ENCODE measurements around the gene CNTN5.

Gene CNTN5

DNA sequence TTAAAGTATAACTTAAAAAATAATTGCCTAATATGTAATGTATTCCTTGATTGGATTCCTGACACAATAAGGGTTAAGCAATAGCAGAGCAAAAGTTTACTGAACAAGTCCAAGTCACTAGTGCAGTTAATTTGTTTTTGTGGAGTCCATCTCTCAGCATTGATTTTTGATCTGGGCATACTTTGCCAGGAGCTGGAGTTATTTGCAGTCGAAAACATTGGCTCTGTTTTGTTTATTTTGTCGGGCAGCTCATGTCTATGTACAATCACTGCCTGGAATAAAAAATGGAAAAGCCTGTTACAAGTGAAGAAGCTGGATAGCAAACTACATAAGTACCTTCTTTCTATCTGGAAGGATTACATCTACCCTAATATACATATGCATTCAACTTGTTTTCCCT, 625.2 kb downstream of the CNTN5 start:
- no peak for DNase-seq

DNA sequence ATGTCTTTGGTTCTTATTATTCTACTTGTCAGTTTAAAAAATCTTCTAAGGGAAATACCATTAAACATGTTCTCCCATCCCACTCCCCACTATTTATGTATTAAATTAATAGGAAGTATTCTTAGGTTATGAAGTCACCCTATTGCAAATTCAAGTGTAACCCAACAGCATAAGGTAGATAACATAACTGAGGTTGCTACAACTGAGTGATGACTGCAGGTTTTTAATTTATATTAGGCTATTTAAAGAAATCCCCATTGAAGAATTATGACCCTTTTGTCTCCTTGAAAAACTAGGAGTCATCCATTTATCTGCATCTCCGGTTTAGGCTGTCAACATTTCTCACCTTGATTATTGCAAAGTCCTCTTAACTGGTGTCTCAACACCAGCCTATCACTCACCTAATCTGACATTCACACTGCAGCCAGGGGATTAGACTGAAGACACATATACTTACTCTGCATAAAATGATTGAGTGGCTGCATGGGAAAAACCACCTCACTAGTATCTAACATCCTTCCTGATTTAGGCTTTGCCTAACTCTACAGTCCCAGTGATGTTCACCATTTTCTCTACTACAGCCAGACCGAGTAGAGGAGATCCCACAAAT, 649.4 kb downstream of the CNTN5 start:
- DNase-seq = no peak

DNA sequence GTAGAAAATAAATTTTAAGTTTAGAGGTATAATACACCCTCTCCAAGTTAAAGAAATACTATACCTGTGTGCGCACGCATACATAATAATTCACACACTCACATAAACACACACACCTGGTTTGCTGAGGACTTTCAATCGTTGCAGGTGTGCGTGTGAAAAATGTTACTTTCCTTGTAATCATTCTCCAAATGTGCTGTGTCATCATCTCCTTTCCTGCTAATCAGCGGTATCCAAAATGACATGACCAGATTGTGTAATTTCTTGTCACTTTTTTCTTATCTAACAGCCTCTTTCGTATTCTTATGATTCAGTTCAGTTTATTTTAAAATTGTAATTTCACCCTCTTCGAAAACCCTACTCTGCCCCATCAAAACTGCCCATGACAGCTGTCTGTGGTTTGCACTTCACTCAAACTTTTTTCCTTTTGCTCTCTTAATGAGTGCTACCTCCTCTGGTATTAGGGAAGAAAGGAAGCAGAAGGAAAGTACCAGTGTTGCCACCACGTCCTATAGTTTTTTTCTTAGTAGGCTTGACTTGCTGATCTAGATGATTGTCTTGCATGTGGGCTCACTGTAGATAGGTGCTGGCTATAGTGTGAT, 651.2 kb downstream of the CNTN5 start:
- no peak for DNase-seq

DNA sequence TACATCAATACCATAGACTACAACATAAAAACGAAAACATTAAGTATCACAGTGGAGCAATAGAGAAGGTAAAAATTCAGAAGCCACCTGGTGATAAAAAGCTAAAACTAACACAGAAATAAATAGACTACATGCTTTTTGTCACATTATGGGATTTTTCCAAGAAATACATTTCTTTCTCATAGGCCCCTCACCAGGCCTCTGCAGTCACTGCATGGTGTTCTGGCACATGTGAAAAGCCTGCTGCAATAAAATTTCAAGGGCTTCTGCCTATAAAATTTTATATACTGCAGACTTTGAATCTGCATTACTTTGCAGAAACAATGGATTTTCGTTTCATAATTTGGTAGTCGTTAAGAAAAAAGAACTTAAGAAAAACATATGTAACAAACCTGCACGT, 655.5 kb downstream of the CNTN5 start:
- DNase-seq = no peak

DNA sequence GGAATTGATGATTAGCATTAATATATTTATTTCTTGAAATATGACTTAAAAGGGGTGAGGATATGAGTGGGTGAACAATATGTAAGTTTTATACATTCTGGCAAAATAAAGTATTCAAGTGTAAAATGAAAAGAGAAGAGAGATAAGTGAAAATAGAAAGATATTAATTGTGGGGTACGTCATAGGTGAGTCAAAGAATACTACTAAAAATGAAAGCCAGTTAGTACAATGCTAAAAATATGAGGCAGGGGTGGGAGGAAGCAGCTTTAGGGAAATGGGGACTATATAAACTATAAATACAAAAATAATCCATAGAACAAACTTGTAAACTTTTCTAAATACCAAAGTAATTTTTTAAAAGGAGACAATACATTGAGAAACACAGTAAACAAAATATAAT, 661.4 kb downstream of the CNTN5 start:
- no peak for DNase-seq

DNA sequence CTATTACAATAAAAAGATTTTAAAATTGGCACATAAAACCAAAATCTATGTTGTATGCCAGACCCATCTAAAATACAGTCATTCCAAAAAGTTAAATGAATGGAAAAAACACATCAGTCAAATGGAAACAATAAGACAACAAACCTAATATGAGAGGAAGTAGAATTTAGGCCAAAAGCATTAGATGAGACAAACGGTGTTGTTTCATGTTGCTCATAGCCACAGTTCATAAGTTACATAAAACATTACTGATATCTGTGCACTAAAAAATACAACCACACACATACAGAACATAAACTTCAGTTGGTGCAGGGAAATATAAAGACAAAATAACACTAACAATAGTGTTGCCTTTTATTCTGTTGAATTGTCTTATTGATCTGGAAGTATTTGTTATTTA, 661.9 kb downstream of the CNTN5 start:
- no peak for DNase-seq

DNA sequence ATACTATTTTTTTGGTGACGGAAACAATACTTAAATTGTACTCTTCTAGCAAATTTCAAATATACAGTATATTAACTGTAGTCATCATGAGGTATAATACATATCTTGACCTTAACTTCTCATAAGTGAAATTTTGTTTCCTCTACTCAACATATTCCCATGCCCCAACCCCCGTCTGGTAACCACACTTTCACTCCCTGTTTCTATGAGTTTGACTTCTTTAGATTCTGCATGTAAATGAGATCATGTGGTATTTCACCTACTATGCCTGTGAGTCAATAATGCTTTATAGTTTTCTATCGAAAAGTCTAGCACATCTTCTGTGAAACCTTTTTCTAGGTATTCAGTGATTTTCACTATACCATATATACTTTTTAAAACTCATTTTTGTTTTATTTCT, 663.2 kb downstream of the CNTN5 start:
- no peak for DNase-seq

DNA sequence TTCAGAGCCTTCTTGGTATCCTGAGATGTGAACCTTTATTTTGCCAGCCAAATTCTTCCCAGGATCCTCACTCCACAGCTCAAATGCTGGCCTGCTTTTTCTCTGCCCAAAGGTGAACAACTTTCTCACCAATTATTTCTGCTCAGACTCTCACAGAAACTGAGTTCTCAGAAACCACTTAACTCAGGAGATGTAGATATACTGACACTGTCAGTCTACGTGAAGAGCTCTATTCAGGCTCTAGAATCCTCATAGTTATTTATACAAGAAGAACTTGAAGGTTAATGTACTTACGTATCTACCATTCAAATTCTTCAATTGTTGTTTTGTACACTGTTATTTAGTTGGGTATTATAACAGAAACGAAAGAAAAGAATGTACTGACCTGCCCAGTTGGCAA, 666.1 kb downstream of the CNTN5 start:
- DNase-seq = no peak

DNA sequence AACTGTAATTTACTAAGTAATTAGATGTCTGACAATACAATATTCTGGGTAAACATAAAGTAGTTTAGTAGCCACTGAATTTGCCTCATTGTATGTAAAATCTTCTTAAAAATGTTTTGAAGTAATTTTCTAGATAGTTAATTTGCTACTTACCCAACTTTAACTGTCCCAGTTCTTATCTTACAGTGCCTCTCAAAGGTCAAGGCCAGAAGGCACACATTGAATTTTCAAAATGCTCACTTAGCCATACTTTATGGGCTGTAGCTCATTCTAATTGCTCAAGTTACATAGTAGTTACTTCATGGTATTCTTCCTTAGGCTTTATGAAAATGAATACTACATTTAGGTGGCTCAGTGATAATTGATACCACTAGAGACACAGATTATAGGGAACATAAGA, 666.6 kb downstream of the CNTN5 start:
- DNase-seq = no peak

DNA sequence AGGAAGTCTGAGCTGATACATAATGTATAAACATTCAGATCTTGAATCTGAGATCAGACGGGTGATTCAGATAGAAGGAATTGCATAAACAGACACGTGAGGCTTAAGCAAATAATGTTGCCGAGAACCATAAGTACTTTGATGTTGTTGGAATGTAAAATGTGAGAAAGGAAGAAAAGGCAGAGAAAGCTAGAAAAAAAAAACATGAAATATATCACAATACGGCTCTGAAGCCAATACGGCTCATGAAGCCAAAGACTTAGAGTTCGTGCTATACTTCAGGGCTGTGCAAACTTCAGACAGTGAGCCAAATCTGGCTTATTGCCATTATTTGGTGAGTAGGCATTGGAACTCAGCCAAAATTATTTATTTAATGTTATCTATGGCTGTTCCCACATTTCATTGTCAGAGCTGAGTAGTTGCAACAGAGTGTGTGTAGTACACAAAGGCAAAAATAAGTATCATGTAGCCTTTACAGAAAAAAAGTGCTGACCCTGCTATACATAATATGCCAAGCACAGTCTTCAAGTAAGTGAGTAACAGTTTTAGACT, 673.3 kb downstream of the CNTN5 start:
- DNase-seq = no peak

DNA sequence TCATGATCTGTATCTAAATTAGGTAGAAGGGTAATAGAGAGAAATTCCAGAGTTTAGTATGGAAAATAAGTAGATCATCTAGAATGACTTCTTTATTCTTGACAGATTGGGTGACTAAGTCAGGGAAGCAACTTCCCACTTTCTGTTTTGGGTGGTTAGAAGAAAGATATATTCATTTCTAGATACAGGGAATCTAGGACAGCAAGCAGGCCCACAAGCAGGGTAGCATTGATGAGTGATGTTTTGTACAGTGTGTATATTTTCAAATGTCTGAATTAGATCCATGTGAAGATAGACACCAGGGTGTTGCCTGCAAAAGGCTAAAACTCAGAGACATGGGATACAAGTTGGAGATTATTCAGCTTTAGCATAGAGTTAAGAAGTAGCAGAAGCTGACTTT, 674.4 kb downstream of the CNTN5 start:
- DNase-seq = no peak

DNA sequence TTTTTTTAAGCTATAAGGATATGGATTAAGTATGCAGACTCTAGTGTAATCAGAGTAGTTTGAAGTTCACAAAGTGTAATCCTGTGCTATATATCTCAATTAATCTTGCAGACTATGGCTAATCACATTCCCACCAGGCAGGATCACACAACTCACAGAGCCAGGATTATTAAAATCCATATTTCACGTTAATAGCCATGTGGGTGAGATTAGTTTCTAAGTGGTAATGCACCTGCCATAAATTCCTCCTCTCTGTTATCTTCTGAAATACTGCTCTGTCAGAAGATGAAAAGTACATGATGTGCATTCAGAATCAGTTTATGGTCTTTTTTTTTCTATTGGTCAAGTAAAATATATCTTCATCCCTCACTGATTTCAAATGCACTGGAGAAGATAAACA, 686.1 kb downstream of the CNTN5 start:
- DNase-seq = no peak

DNA sequence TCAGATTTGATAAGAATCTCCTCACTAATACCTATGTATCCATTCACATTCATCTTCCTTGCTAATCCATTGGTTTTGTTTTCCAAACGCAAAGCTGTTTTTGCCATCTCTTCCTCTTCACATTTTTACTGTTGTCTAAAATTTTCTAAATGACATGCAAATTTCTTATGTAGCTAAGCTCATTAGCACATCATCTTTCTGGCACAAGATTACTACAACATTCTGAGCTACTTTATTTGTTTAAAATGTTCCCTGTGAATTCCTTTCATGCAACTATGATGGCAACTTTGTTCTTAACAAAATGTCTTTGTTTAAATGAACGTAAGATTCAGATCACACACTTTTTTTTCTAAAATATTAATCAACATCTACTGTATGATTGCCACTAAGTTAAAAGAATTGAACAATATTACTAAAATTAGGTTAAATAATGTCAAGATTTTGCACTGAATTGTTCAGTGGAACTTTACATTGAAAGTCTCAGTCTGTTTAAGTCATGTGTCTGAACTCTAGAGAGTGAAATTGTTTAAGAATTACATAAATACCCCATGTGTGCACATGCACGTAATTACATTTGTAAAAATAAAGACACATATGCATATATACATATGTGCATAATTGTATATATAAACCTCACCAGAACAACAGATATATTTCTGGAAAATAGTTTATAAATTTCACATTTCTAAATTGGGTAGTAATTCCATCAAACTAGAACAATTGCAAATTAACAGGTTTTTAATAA, 688.4 kb downstream of the CNTN5 start:
- DNase-seq = no peak

DNA sequence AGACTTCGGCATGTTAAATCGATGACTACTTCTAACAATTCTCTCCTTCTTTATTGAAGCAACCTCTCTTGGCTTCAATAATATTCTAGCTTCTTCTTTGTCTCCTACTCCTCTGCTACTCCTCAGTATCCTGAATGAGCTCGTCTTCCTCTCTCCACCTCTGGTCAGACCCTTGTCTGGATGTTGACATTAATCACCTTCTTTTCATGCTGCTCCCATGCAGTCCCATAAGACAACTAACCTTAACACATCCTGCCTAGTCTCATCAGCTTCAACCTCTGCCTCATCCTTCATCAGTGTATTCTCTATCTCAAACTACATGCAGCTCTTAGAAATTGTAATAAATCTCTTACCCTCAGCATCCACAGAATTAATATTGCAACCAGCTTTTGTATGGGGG, 695.6 kb downstream of the CNTN5 start:
- no peak for DNase-seq

DNA sequence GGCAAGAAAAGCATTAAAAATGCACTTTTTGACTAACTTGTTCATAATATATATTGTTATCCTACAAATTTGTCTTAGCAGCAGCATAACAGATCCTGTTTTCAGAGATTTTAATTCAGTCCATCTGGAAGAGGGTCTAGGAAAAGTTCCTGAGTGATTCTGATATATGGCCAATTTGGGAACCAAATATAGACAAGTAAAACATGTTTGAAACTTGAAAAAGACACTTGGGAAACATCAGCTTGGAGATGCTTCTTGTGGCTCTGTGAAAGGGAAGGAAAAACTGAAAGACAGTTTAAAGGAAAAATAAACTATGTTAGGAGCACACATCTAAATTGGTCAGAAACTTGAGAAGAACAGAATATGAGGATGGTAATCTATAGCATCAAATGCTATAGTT, 697.5 kb downstream of the CNTN5 start:
- no peak for DNase-seq

DNA sequence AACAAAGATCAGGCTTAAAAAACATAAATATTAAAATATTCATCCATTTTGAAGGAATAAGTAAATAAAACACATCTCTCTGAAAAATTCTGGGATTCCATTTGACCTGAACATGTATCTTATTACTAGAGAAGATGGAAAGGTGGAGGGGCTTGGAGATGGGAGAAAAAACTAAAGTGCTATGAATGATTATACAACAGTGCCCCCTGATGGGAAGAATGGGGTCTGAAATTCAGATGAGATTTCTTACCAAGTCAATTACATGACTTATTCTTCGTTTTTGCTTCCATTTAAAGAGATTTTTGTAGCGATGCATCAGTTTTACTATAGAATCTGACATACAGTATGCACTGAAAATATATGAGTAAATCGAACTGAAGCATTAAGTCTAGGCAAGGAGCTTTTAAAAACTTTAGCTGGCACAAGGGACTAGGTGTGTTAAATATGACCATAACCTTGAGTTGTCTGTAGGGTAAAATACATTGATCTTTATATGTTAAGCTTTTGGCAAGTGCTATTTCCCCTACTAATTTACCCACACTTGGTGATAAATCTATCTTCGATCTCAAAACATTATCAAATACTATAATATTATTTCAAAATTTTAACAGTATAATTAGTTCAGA, 718.8 kb downstream of the CNTN5 start:
- DNase-seq = no peak

DNA sequence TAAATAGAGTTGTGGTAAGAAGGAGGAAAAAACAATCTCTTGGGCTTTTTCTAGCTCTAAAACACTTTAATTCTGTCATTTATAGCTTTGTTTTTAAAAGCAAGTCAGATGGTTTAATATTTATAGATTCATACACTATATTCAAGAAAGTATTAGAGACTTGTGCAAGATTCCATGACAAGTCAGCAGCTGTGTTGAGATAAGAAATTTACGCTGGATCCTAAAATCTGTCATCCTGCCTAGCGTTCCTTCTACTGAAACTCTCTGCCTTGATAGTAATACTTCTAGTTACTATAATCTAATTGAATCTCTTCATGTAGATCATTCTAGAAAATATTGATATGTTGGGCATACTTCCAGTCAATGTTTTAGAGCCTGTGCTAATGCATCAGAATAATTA, 721.8 kb downstream of the CNTN5 start:
- DNase-seq = no peak

DNA sequence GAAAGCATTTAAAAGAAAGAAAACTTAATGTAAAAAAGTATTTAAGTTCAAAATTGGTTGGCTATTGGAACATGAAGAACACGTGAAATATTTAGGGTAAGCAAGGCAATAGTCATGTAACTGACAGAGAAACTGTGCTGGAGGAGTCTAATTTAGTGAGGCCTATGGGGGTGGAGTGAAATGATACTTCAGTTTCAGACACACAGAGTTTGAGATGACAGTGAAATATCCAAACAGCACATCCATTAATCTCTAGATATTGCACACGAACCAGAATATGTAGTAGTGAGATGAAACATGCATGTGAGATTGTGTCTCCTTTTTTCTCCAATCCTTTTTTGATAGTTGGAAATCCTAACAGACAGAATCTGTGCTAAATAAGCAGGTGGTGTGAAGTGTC, 739.0 kb downstream of the CNTN5 start:
- no peak for DNase-seq

DNA sequence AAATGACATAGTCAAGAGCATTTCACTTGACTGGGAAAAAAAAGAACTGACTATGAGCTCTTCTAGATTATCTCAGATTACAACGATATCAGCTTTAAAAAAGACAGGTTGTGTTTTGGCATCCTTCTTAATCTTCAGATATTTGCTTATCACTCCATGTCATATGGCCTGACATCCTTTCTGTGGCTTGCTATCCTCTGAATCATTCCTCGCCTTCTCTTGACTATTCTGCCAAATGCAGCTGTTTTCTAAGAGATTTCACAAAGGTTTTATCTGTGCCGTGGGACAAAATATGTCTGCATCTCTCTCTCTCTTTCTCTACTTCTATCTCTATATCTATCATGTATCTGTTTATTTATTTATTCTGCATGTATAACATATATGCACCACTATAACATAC, 746.1 kb downstream of the CNTN5 start:
- DNase-seq = no peak

DNA sequence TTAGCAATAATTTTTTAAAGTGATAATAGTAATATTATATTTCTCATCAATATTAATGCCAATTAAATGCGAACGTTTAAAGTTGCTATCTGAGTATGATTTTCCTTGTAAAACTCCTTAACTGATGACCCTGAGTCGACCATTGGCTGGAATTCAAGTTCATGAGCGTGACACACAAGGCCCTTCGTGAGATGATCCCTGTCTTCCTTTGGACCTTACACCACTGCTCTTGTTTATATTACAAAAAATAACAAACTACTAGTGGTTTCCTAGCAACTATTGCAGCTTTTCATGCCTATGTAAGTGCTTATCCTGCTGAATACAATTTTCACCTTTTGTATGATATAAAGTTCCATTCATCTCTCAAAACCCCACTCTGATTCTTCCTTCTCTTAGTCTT, 752.9 kb downstream of the CNTN5 start:
- DNase-seq = no peak

DNA sequence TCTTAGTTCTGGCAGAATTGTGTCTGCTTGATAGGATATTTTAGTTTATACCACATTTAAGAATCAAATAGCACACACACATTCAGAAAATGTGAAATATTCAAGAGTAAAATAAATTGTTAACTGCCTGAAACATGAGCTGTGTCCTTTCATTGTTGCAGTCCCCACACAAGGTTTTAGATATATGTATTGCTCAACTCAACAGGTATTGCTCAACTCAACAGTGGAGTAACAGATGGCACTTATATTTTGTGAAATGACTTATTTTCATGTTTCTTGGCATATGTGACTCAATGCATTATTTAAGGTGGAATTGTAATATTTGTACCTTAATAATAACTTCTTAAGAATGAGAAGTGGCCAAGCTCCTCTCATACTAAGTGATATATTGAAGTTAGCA, 760.3 kb downstream of the CNTN5 start:
- no peak for DNase-seq

DNA sequence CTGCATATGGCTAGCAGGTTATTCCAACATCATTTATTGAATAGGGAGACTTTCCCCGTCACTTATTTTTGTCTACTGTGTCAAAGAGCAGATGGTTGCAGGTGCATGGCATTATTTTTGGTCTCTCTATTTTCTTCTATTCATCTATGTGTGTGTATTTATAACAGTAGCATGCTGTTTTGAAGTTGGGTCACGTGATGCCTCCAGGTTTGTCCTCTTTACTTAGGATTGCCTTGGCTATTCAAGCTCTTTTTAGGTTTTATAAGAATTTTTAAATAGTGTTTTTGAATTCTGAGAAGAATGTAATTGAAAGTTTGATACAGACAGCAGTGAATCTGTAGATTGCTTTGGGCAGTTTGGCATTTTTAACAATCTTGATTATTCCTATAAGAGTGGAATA, 770.6 kb downstream of the CNTN5 start:
- DNase-seq = no peak

DNA sequence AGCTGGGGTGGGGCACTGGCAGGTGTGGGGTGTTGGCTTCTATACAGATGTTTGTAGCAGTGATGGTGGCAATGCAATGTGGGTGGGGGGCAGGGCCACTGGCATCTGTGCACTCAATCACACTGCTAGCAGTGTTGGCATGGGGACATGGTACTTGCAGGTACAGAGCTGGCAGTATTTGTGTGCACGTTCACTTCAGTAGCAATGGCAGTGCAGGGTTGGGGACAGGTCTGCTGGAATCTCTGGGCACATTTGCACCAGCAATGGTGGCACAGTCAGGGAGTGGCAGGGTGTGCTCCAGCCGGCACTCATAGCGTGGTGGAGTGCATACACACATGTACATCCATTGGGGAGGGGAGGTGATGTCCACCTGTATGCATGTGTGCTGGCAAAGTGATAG, 775.2 kb downstream of the CNTN5 start:
- no peak for DNase-seq

DNA sequence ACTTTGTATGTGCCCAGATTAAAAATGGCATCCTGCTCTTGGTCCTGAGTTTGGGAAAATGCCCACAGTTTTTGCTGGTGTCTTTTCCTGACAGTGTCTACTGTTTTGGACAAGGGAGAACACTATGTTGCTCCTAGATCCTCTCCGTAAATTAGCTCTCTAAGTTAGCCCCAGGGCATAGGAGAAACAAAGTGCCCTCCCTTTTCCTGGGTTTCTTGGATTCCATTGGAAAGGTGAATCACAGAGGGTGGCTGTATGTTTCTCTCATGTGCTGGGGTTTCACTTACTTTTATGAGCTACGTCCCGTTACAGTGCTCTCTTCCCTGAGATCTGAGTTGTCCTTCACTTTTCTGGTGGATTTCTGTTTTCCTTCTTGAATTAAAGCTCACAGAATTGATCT, 782.8 kb downstream of the CNTN5 start:
- DNase-seq = no peak
